HL-60 (cell line): ENCODE results near the gene MAPKAPK3.

Experiments used
- DNase-seq, 2 experiments: peaks; one replicate each; pipeline ENCODE4 v3.0.0-alpha.2; 2010 to 2020; ENCODE audit warnings: low read depth in 1 of 2, low spot score in 1 of 2
- H3K27ac ChIP-seq: fragments of 250-450 bp; sonication (Bioruptor Pico); replicated peaks from 2 replicates; pipeline ENCODE4 v1.5.1; 2020; ENCODE audit warnings: mild to moderate bottlenecking, moderate library complexity
- H3K27me3 ChIP-seq: fragments of 250-450 bp; sonication (Bioruptor Pico); 2 replicates; pipeline ENCODE4 v1.5.1; 2021; ENCODE audit warnings: mild to moderate bottlenecking, moderate library complexity; ENCODE audit not compliant: insufficient read depth, poor library complexity, severe bottlenecking
- H3K4me3 ChIP-seq: replicated peaks from 2 replicates; pipeline ENCODE4 v1.5.1; 2011; ENCODE audit warnings: mild to moderate bottlenecking, control low read depth, low read length; ENCODE audit not compliant: insufficient read depth
- GABPA ChIP-seq: IDR thresholded peaks from 2 replicates; pipeline ENCODE4 v1.6.1; 2012; ENCODE audit warnings: low read depth
- POLR2AphosphoS5 ChIP-seq: IDR thresholded peaks from 2 replicates; pipeline ENCODE4 v1.6.1; 2012; ENCODE audit warnings: low read depth
- REST ChIP-seq: IDR thresholded peaks from 2 replicates; pipeline ENCODE4 v1.6.1; 2012; ENCODE audit warnings: low read depth; ENCODE audit not compliant: insufficient replicate concordance
- SPI1 ChIP-seq: IDR thresholded peaks from 2 replicates; pipeline ENCODE4 v1.6.1; 2012; ENCODE audit warnings: low read depth, mild to moderate bottlenecking, borderline replicate concordance
- TF ChIP-seq, protein P1 (sequence below): IDR thresholded peaks from one replicate; pipeline ENCODE4 v1.5.1; 2011; ENCODE audit warnings: low read length, control low read depth, inconsistent platforms; ENCODE audit not compliant: insufficient read depth

Gene MAPKAPK3

GRCh38 chr3:50650018-50650417 lies 33.1 kb downstream of the MAPKAPK3 start:
- TF ChIP-seq, protein P1, sequence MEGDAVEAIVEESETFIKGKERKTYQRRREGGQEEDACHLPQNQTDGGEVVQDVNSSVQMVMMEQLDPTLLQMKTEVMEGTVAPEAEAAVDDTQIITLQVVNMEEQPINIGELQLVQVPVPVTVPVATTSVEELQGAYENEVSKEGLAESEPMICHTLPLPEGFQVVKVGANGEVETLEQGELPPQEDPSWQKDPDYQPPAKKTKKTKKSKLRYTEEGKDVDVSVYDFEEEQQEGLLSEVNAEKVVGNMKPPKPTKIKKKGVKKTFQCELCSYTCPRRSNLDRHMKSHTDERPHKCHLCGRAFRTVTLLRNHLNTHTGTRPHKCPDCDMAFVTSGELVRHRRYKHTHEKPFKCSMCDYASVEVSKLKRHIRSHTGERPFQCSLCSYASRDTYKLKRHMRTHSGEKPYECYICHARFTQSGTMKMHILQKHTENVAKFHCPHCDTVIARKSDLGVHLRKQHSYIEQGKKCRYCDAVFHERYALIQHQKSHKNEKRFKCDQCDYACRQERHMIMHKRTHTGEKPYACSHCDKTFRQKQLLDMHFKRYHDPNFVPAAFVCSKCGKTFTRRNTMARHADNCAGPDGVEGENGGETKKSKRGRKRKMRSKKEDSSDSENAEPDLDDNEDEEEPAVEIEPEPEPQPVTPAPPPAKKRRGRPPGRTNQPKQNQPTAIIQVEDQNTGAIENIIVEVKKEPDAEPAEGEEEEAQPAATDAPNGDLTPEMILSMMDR = no peak
- peak; percentile 67; the same call in 1 of the 2 replicates for TF ChIP-seq POLR2AphosphoS5
- Histone ChIP-seq H3K27me3 (no peaks in the 10 kb centered on the region), H3K4me3 (no peak overlapping the region), H3K27ac (no peak overlapping the region)
- no peak for DNase-seq

DNA sequence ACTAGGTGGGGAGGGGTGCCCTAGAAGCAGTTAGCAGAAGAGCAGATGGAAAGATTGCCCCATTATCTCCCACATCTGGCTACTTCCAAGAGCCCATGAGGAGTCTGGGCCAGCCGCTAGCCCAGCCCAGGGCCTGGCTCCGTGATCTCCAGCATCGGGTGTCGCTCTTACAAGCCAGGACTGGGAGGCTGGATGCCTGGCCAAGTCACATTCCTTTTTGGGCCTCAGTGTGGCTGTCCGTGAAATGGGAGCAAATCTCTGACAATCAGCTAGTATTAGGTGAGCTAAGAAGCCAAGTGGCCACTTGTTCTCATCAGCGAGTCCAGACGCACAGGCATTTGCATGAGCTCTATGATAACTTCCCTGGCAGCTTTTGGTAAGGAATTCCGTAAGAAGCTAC lies 34.5 kb downstream of the MAPKAPK3 start:
- H3K27ac ChIP-seq = no peak overlapping the region
- no peaks in the 10 kb centered on the region for H3K27me3 ChIP-seq
- DNase-seq = no peak
- no peak overlapping the region for H3K4me3 ChIP-seq
- TF ChIP-seq, protein P1 = no peak
- TF ChIP-seq POLR2AphosphoS5 (0 out of 2 replicates have a peak, but pooled peaks have one; percentile 3), SPI1 (no peak), REST (no peak), GABPA (no peak)

GRCh38 chr3:50651920-50652529 lies 35.1 kb downstream of the MAPKAPK3 start:
- no peak for DNase-seq
- TF ChIP-seq REST (no peak), POLR2AphosphoS5 (peak; percentile 13; the same call in 1 of the 2 replicates)
- H3K27ac ChIP-seq = no peak overlapping the region
- no peak overlapping the region for H3K4me3 ChIP-seq
- no peaks in the 10 kb centered on the region for H3K27me3 ChIP-seq

DNA sequence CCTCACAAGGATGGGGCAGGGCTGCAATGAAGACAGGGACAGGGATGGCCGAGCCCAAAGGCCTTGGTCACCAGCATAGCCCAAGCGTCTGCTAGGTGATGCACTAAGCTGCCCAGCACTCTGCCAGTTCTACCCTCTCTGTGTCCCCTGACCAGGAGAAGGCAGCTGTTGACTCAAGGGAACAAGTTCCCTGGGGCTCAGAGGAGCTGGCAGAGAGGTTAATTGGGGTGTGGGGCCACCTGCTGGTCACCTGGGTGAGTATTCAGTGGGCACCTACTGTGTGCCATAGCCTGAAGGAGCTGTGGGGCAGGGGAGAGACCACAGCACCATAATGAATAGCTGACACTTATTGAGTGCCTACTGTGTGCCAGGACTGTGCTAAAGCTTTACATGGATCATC lies 35.8 kb downstream of the MAPKAPK3 start:
- TF ChIP-seq REST (no peak), POLR2AphosphoS5 (no peak; the same call in none of the 2 replicates), GABPA (no peak), SPI1 (no peak)
- TF ChIP-seq, protein P1 = peak; percentile 0
- peak in 1 of 2 experiments; percentile 76 for DNase-seq

More for the DNA sequence above, 35.8 kb downstream of the MAPKAPK3 start:
- no peak overlapping the region for H3K4me3 ChIP-seq
- H3K27ac ChIP-seq = no peak overlapping the region
- H3K27me3 ChIP-seq = no peaks in the 10 kb centered on the region
